ENCODE measurements around the gene UPK3A. TPM values are rescaled to one million over a fixed set of nuclear protein-coding genes. Genes with fewer than 3 reads are reported as not detected.

Gene UPK3A
- polyA plus RNA-seq, 3 donors: 6.0 to 19.0 (median 14.0) TPM

- Histone ChIP-seq H3K4me1 (ENCODE audit: control insufficient read depth in 1 of 2, insufficient read depth in 2 of 2, low read length in 2 of 2) (peaks cover 40 to 43% of the 10 kb centered on the region in 2 donors), H4K20me1 (ENCODE audit: insufficient read depth, low read length) (no peaks in the 10 kb centered on the region), H3K27me3 (ENCODE audit: control insufficient read depth in 2 of 2, insufficient read depth in 2 of 2, low read length in 2 of 2) (peaks cover 0 to 4% of the 10 kb centered on the region in 2 donors), H3K9ac (ENCODE audit: insufficient read depth, low read length, poor library complexity, severe bottlenecking) (no peak overlapping the region), H2AFZ (ENCODE audit: insufficient read depth, low read depth, low read length, poor library complexity, severe bottlenecking) (no peak overlapping the region), H3K4me2 (replicated peaks; ENCODE audit: extremely low read depth, low read length, poor library complexity, severe bottlenecking) (no peak overlapping the region), H3K27ac (ENCODE audit: low read depth in 1 of 2, low read length in 2 of 2) (no peak overlapping the region), H3K9me3 (replicated peaks in 1 of 2; ENCODE audit: control insufficient read depth in 1 of 2, insufficient read depth in 1 of 2, low read length in 2 of 2) (no peaks in the 10 kb centered on the region), H3K79me2 (ENCODE audit: insufficient read depth, low read length) (no peaks in the 10 kb centered on the region), H3K36me3 (replicated peaks in 1 of 2; ENCODE audit: control insufficient read depth in 1 of 2, insufficient read depth in 2 of 2, low read length in 2 of 2) (no peaks in the 10 kb centered on the region), H3K4me3 (replicated peaks in 1 of 3; ENCODE audit: low read depth in 2 of 3, low read length in 3 of 3) (no peak overlapping the region)
- TF ChIP-seq, protein P1, sequence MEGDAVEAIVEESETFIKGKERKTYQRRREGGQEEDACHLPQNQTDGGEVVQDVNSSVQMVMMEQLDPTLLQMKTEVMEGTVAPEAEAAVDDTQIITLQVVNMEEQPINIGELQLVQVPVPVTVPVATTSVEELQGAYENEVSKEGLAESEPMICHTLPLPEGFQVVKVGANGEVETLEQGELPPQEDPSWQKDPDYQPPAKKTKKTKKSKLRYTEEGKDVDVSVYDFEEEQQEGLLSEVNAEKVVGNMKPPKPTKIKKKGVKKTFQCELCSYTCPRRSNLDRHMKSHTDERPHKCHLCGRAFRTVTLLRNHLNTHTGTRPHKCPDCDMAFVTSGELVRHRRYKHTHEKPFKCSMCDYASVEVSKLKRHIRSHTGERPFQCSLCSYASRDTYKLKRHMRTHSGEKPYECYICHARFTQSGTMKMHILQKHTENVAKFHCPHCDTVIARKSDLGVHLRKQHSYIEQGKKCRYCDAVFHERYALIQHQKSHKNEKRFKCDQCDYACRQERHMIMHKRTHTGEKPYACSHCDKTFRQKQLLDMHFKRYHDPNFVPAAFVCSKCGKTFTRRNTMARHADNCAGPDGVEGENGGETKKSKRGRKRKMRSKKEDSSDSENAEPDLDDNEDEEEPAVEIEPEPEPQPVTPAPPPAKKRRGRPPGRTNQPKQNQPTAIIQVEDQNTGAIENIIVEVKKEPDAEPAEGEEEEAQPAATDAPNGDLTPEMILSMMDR (IDR thresholded peaks at IDR 0.05): no peak
- Mint-ChIP-seq H3K4me3 (no peak overlapping the region), H3K27ac (peak overlapping the region in 2 of 7 donors; percentile 37 to 80), H3K9me3 (peaks cover 0 to 2% (median 0%) of the 10 kb centered on the region in 7 donors), H3K27me3 (ENCODE audit: low read depth in 3 of 3) (peaks cover 10 to 19% (median 14%) of the 10 kb centered on the region in 3 donors), H3K36me3 (peaks cover 0 to 2% of the 10 kb centered on the region in 2 donors), H3K4me1 (peaks cover 38% of the 10 kb centered on the region)
- over 99% methylated on average over 7 of the region's 7 CpGs for WGBS (ENCODE audit: insufficient coverage)
- intact Hi-C loops (cut with micrococcal nuclease): loop anchor here in 1 of 2 donors (5.0 kb wide), 1 partner anchor 35 kb away; the partner anchor contains the start of gene FAM118A
- DNase-seq: no peak
Observed at GRCh38 chr22:45272498-45272897, 12.3 kb upstream of the UPK3A start.

DNA sequence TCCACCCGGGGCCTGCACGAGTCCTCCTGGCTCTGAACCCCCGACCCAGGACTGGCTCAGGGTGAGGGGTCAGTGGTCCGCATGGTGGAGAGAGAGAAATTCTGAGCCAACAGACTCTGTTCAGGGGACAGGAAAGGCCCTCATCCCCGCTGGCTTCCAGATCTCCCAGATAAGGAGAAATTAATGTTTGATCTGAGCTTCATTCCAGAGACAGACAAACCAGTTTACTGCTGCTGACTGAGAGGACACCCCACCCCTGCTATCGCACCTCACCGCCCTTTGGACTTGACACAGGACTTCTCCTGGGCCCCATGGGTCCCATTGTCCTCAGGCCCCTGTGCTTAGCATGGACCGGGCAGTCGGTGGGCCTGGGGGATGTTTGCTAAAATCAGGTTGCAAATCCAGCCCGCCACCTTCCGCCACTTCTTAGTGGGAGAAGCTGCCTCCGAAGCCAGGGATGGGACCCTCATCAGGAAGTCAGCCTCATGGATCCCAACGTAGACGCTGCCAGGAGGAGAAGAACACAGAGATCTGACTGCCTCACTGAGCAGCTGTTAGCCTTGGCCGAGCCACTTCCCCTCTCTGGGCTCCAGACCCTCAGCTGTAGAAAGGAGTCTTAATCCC is 11.2 kb upstream of the UPK3A start:
- H3K4me3 Mint-ChIP-seq: no peak overlapping the region
- H3K27ac Mint-ChIP-seq: no peak overlapping the region
- intact Hi-C loops (cut with micrococcal nuclease): loop anchor here in 1 of 2 donors (5.0 kb wide), 1 partner anchor 34 kb away; the partner anchor contains the start of gene FAM118A

More for the DNA sequence above, 11.2 kb upstream of the UPK3A start:
- Mint-ChIP-seq H3K27me3 (ENCODE audit: low read depth in 3 of 3) (peaks cover 5 to 13% (median 12%) of the 10 kb centered on the region in 3 donors), H3K36me3 (peaks cover 0 to 2% of the 10 kb centered on the region in 2 donors), H3K9me3 (peaks cover 0 to 2% (median 0%) of the 10 kb centered on the region in 7 donors), H3K4me1 (peaks cover 36% of the 10 kb centered on the region)
- Histone ChIP-seq H3K9ac (ENCODE audit: insufficient read depth, low read length, poor library complexity, severe bottlenecking) (no peak overlapping the region), H3K4me1 (ENCODE audit: control insufficient read depth in 1 of 2, insufficient read depth in 2 of 2, low read length in 2 of 2) (peaks cover 35 to 36% of the 10 kb centered on the region in 2 donors), H3K27ac (ENCODE audit: low read depth in 1 of 2, low read length in 2 of 2) (no peak overlapping the region), H2AFZ (ENCODE audit: insufficient read depth, low read depth, low read length, poor library complexity, severe bottlenecking) (no peak overlapping the region), H3K4me2 (replicated peaks; ENCODE audit: extremely low read depth, low read length, poor library complexity, severe bottlenecking) (no peak overlapping the region), H3K79me2 (ENCODE audit: insufficient read depth, low read length) (no peaks in the 10 kb centered on the region), H4K20me1 (ENCODE audit: insufficient read depth, low read length) (no peaks in the 10 kb centered on the region), H3K9me3 (replicated peaks in 1 of 2; ENCODE audit: control insufficient read depth in 1 of 2, insufficient read depth in 1 of 2, low read length in 2 of 2) (no peaks in the 10 kb centered on the region), H3K27me3 (ENCODE audit: control insufficient read depth in 2 of 2, insufficient read depth in 2 of 2, low read length in 2 of 2) (no peaks in the 10 kb centered on the region), H3K4me3 (replicated peaks in 1 of 3; ENCODE audit: low read depth in 2 of 3, low read length in 3 of 3) (no peak overlapping the region), H3K36me3 (replicated peaks in 1 of 2; ENCODE audit: control insufficient read depth in 1 of 2, insufficient read depth in 2 of 2, low read length in 2 of 2) (no peaks in the 10 kb centered on the region)
- TF ChIP-seq, protein P1 (IDR thresholded peaks at IDR 0.05): no peak
- no peak for DNase-seq
- 94% methylated on average over 8 of the region's 15 CpGs for WGBS (ENCODE audit: insufficient coverage)
